PC-3 (cell line): Measurements from ENCODE around the gene DPEP2. TPM values are rescaled to one million over a fixed set of nuclear protein-coding genes. Genes with fewer than 3 reads are reported as not detected.

Experiments used
- ATAC-seq: fragments of 200-7000 bp; cut with Tn5 transposase; 2 replicates; pipeline ENCODE4 v1.9.1; 2020; ENCODE audit warnings: mild to moderate bottlenecking, moderate library complexity
- BruUV-seq: library from RNA; stranded (reverse); fragments of 400-500 nt; replicated peaks from 2 replicates; lab custom pipeline; 2021; lab: Mats Ljungman, UMichigan
- CTCF ChIA-PET: fragments of 300-600 bp; sonication (Branson Sonifier 250); formaldehyde crosslinking; loops from one replicate; lab custom pipeline; 2022; ENCODE audit warnings: antibody characterized with exemption; lab: Charles Lee
- POLR2A ChIA-PET: fragments of 300-600 bp; sonication (Branson Sonifier 250); formaldehyde crosslinking; loops from one replicate; lab custom pipeline; 2022; ENCODE audit warnings: antibody characterized with exemption; ENCODE audit not compliant: unreplicated experiment; lab: Charles Lee
- DNase-seq: peaks from one replicate; pipeline ENCODE4 v3.0.0-alpha.2; 2015
- H2AFZ ChIP-seq: fragments of 300-600 bp; sonication (generic); 2 replicates; pipeline ENCODE4 v1.6.0; 2016; ENCODE audit warnings: antibody characterized with exemption, low read length
- H3F3A ChIP-seq: fragments of 300-600 bp; sonication (generic); one replicate; pipeline ENCODE4 v1.6.0; 2017; ENCODE audit warnings: antibody characterized with exemption, low read length, control low read depth, mild to moderate bottlenecking; ENCODE audit not compliant: unreplicated experiment
- H3K27ac ChIP-seq: fragments of 300-600 bp; sonication (generic); 2 replicates; pipeline ENCODE4 v1.5.1; 2016; ENCODE audit warnings: mild to moderate bottlenecking, low read length
- H3K27me3 ChIP-seq: fragments of 300-600 bp; sonication (generic); 2 replicates; pipeline ENCODE4 v1.6.1; 2016; ENCODE audit warnings: low read length, mixed read lengths
- H3K36me3 ChIP-seq: fragments of 300-600 bp; sonication (generic); 2 replicates; pipeline ENCODE4 v1.6.1; 2016; ENCODE audit warnings: low read depth, mixed run types, low read length, mixed read lengths
- H3K4me1 ChIP-seq: fragments of 300-600 bp; sonication (generic); 2 replicates; pipeline ENCODE4 v1.5.1; 2016; ENCODE audit warnings: low read length; ENCODE audit not compliant: insufficient read depth
- H3K4me2 ChIP-seq: fragments of 300-600 bp; sonication (generic); 2 replicates; pipeline ENCODE4 v1.6.0; 2016; ENCODE audit warnings: low read length
- H3K4me3 ChIP-seq: fragments of 300-600 bp; sonication (generic); 2 replicates; pipeline ENCODE4 v1.5.1; 2016; ENCODE audit warnings: mild to moderate bottlenecking, low read length, mixed read lengths
- H3K79me2 ChIP-seq: fragments of 300-600 bp; sonication (generic); 2 replicates; pipeline ENCODE4 v1.6.1; 2017; ENCODE audit warnings: low read length, mixed read lengths
- H3K9ac ChIP-seq: fragments of 300-600 bp; sonication (generic); 2 replicates; pipeline ENCODE4 v1.6.0; 2016; ENCODE audit warnings: mild to moderate bottlenecking, low read length
- H3K9me2 ChIP-seq: fragments of 300-600 bp; sonication (generic); replicated peaks from 2 replicates; pipeline ENCODE4 v1.6.1; 2016; ENCODE audit warnings: mixed run types, low read length, mixed read lengths
- H3K9me3 ChIP-seq: fragments of 300-600 bp; sonication (generic); 2 replicates; pipeline ENCODE4 v1.6.1; 2016; ENCODE audit warnings: low read length, mixed read lengths
- H4K20me1 ChIP-seq: fragments of 300-600 bp; sonication (generic); 2 replicates; pipeline ENCODE4 v1.6.1; 2016; ENCODE audit warnings: low read length, mixed read lengths
- EZH2 ChIP-seq: fragments of 300-600 bp; sonication (generic); IDR thresholded peaks from one replicate; pipeline ENCODE4 v1.6.1; 2017; ENCODE audit warnings: antibody characterized with exemption, mild to moderate bottlenecking, low read length; ENCODE audit not compliant: unreplicated experiment
- EZH2phosphoT487 ChIP-seq: fragments of 300-600 bp; sonication (generic); IDR thresholded peaks from 2 replicates; pipeline ENCODE4 v1.6.1; 2018; ENCODE audit warnings: mild to moderate bottlenecking, antibody characterized with exemption, low read length, borderline replicate concordance
- intact Hi-C: fragments of 100-400 bp; cut with micrococcal nuclease; formaldehyde crosslinking; loops from 2 replicates; pipeline ENCODE4 v1.9.0; 2023
- total RNA-seq: library from RNA; depleted of rRNA; stranded (reverse); fragments of >200 nt; gene quantifications from 2 replicates; pipeline ENCODE4 v1.2.3, GENCODE V29; 2014
- TF ChIP-seq, protein P1 (sequence below): fragments of 300-600 bp; sonication (generic); conservative IDR thresholded peaks from 2 replicates; pipeline ENCODE4 v1.5.1; 2017; ENCODE audit warnings: antibody characterized with exemption, low read depth, mild to moderate bottlenecking, low read length

Gene DPEP2
- total RNA-seq, 1 experiment from 2014 or later = not detected

GRCh38 chr16:68021490-68021889 is 22.2 kb upstream of the DPEP2 start:
- H3K79me2 ChIP-seq = peaks cover 39% of the 10 kb centered on the region

GRCh38 chr16:68019167-68019680 is 19.9 kb upstream of the DPEP2 start:
- Histone ChIP-seq H3K27me3 (no peaks in the 10 kb centered on the region), H3K79me2 (peaks cover 34% of the 10 kb centered on the region), H3K9ac (no peak overlapping the region), H3K4me3 (no peak overlapping the region), H3K4me1 (peaks cover 5% of the 10 kb centered on the region; the same call in 1 of the 2 replicates), H2AFZ (no peak overlapping the region), H3K9me2 (no peaks in the 10 kb centered on the region), H3F3A (no peaks in the 10 kb centered on the region), H3K36me3 (no peaks in the 10 kb centered on the region), H3K27ac (no peak overlapping the region), H3K4me2 (no peak overlapping the region), H3K9me3 (no peaks in the 10 kb centered on the region), H4K20me1 (no peaks in the 10 kb centered on the region)
- TF ChIP-seq EZH2phosphoT487 = no peak
- TF ChIP-seq EZH2 = no peak
- TF ChIP-seq, protein P1, sequence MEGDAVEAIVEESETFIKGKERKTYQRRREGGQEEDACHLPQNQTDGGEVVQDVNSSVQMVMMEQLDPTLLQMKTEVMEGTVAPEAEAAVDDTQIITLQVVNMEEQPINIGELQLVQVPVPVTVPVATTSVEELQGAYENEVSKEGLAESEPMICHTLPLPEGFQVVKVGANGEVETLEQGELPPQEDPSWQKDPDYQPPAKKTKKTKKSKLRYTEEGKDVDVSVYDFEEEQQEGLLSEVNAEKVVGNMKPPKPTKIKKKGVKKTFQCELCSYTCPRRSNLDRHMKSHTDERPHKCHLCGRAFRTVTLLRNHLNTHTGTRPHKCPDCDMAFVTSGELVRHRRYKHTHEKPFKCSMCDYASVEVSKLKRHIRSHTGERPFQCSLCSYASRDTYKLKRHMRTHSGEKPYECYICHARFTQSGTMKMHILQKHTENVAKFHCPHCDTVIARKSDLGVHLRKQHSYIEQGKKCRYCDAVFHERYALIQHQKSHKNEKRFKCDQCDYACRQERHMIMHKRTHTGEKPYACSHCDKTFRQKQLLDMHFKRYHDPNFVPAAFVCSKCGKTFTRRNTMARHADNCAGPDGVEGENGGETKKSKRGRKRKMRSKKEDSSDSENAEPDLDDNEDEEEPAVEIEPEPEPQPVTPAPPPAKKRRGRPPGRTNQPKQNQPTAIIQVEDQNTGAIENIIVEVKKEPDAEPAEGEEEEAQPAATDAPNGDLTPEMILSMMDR = no peak
- ATAC-seq = no peak
- DNase-seq = no peak
- ChIA-PET CTCF (no interaction called here), POLR2A (no interaction called here)
- BruUV-seq = no TSS peak
- intact Hi-C loops = no loop called here

More at GRCh38 chr16:68021490-68021889, 22.2 kb upstream of the DPEP2 start:
- ATAC-seq (no peak), DNase-seq (no peak)
- no peaks in the 10 kb centered on the region for H3K9me2 ChIP-seq
- H3K4me3 ChIP-seq = peak overlapping the region; percentile 100
- intact Hi-C loops = no loop called here
- BruUV-seq = no TSS peak
- no peaks in the 10 kb centered on the region for H4K20me1 ChIP-seq
- no peaks in the 10 kb centered on the region for H3K27me3 ChIP-seq
- H2AFZ ChIP-seq = no peak overlapping the region
- no peaks in the 10 kb centered on the region for H3K36me3 ChIP-seq
- H3K27ac ChIP-seq = no peak overlapping the region
- no peak overlapping the region for H3K9ac ChIP-seq
- TF ChIP-seq EZH2phosphoT487 (no peak), EZH2 (no peak)
- TF ChIP-seq, protein P1 = no peak
- H3F3A ChIP-seq = no peaks in the 10 kb centered on the region
- ChIA-PET CTCF (no interaction called here), POLR2A (no interaction called here)
- peak overlapping the region; percentile 100 for H3K4me2 ChIP-seq
- no peaks in the 10 kb centered on the region for H3K9me3 ChIP-seq
- peaks cover 5% of the 10 kb centered on the region; the same call in 1 of the 2 replicates for H3K4me1 ChIP-seq

- no peak for TF ChIP-seq EZH2
- no peak for TF ChIP-seq EZH2phosphoT487
- TF ChIP-seq, protein P1 = no peak
- intact Hi-C loops = no loop called here
- CTCF ChIA-PET = no interaction called here
- H3F3A ChIP-seq = no peaks in the 10 kb centered on the region
- H3K27ac ChIP-seq = no peak within 1 kb of the TSS
- no peak within 1 kb of the TSS for H2AFZ ChIP-seq
- H3K9me3 ChIP-seq = no peaks in the 10 kb centered on the region
- no peaks in the 10 kb centered on the region for H3K4me1 ChIP-seq
- POLR2A ChIA-PET = no interaction called here
- ATAC-seq (no peak), DNase-seq (no peak)
- H3K79me2 ChIP-seq = no peaks in the 10 kb centered on the region
- no peak within 1 kb of the TSS for H3K9ac ChIP-seq
- no peaks in the 10 kb centered on the region for H3K9me2 ChIP-seq
- no peaks in the 10 kb centered on the region for H3K27me3 ChIP-seq
- H4K20me1 ChIP-seq = no peaks in the 10 kb centered on the region
- H3K4me3 ChIP-seq = no peak within 1 kb of the TSS
- BruUV-seq = no TSS peak
- H3K4me2 ChIP-seq = no peak within 1 kb of the TSS
- H3K36me3 ChIP-seq = no peaks in the 10 kb centered on the region
Measured at GRCh38 chr16:68015681-68016080, 16.4 kb upstream of the DPEP2 start, which contains the start of gene DPEP2NB. DPEP2NB (minus strand) TSS chr16:68015911; CDS start chr16:68015770, 141 bp downstream.
